Astrocyte of the spinal cord (primary cell): Measurements from ENCODE around the gene ELANE.
"Not testable (repeated sequence)": the region's sequence is repeated elsewhere in the genome, so short reads cannot be mapped to it uniquely, and the experiment has no call there.

Experiments
- DNase-seq: peaks from one replicate; pipeline ENCODE4 v3.0.0; 2011; ENCODE audit warnings: low read depth, low spot score
- H3K4me3 ChIP-seq: 2 replicates; pipeline ENCODE4 v1.5.1; 2011; ENCODE audit warnings: low read depth, mild to moderate bottlenecking, low read length, moderate library complexity
- CTCF ChIP-seq: IDR thresholded peaks from 2 replicates; pipeline ENCODE4 v1.5.1; 2012; ENCODE audit warnings: low read depth, mild to moderate bottlenecking, low read length, inconsistent platforms
- in situ Hi-C: cut with HindIII; loops from 2 replicates; pipeline ENCODE4 v1.10.0; 2017; ENCODE audit warnings: low sequenced_read_pairs

The ELANE gene

GRCh38 chr19:843180-843835 is 8.8 kb upstream of the ELANE start:
- in situ Hi-C loops = no loop called here
- no peak for TF ChIP-seq CTCF
- DNase-seq = no peak
- H3K4me3 ChIP-seq = no peak overlapping the region

DNA sequence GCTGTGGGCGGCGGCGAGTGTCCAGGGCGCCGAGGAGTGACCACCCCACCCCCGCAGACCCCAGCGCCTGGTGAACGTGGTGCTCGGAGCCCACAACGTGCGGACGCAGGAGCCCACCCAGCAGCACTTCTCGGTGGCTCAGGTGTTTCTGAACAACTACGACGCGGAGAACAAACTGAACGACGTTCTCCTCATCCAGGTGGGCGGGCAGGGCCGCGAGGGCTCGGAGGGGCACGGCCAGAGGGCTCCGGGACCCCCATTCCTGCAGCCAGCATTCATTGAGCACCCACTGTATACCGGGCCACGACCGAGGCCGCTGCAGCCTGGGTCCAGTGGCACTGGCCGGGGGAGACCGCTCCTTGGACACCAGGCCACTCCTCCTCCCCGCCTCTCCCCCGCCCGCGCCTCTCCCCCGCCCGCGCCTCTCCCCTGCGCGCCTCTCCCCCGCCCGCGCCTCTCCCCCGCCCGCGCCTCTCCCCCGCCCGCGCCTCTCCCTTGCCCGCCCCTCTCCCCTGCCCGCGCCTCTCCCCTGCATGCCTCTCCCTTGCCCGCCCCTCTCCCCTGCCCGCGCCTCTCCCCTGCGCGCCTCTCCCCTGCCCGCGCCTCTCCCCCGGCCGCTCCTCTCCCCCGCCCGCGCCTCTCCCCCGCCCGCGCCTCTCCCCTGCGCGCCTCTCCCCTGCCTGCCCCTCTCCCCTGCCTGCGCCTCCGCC is 8.1 kb upstream of the ELANE start:
- no peak for TF ChIP-seq CTCF
- H3K4me3 ChIP-seq = no peak overlapping the region
- in situ Hi-C loops = no loop called here
- DNase-seq = no peak

DNA sequence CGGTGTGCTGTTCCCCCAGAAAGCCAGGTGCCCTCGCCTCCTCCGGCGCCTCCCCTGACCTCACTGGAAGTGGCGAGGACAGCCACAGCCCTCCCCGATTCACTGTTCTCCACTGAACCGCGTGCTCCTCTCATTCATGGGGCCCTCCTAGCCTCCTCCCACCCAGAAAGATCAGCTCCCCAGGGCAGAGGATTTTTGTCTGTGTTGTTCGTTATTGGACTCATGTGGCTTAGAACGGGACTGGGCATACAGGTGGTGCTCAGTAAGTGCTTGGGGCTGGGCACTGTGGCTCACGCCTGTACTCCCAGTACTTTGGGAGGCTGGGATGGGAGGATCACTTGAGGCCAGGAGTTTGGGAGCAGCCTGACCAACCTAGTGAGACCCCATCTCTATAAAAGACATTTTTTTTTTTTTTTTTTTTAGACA is 7.5 kb upstream of the ELANE start:
- DNase-seq = no peak
- no peak overlapping the region for H3K4me3 ChIP-seq
- in situ Hi-C loops = no loop called here
- TF ChIP-seq CTCF = no peak

GRCh38 chr19:845707-846521 is 6.2 kb upstream of the ELANE start:
- TF ChIP-seq CTCF = no peak
- H3K4me3 ChIP-seq = no peak overlapping the region
- DNase-seq = no peak
- in situ Hi-C loops = no loop called here

GRCh38 chr19:848386-848921 is 3.6 kb upstream of the ELANE start:
- in situ Hi-C loops = no loop called here
- H3K4me3 ChIP-seq = no peak overlapping the region
- DNase-seq = no peak
- no peak for TF ChIP-seq CTCF

- DNase-seq, in situ Hi-C loops, H3K4me3 ChIP-seq: not testable (repeated sequence)
Observed at GRCh38 chr19:849195-849594, 2.9 kb upstream of the ELANE start.
